Transverse colon (tissue), 3 donors: ENCODE measurements around the gene ZNF519.
"Not testable (repeated sequence)": the region's sequence is repeated elsewhere in the genome, so short reads cannot be mapped to it uniquely, and the experiment has no call there.

Source experiments
- CTCF ChIP-seq, 5 experiments: fragments of 200-600 bp in 3 of 5; fragments of 450-650 bp in 2 of 5; sonication (generic) in 3 of 5; IDR thresholded peaks; 1 replicate in 2 of 5; 2 replicates in 3 of 5; pipeline ENCODE4 v1.5.1; 2016 to 2017; ENCODE audit warnings: antibody characterized with exemption in 5 of 5, inconsistent platforms in 3 of 5, mild to moderate bottlenecking in 2 of 5, moderate library complexity in 1 of 5
- POLR2A ChIP-seq: fragments of 450-650 bp; IDR thresholded peaks from one replicate; pipeline ENCODE4 v1.6.1; 2016; ENCODE audit warnings: antibody characterized with exemption, mild to moderate bottlenecking, moderate library complexity

GRCh38 chr18:14170367-14171036 lies 38.3 kb upstream of the ZNF519 start:
- TF ChIP-seq CTCF (IDR thresholded peaks at IDR 0.05); POLR2A: not testable (repeated sequence)
